Nephron progenitor cell (in vitro differentiated cells): ENCODE data around the gene HYKK.
"Not testable (repeated sequence)": the region's sequence is repeated elsewhere in the genome, so short reads cannot be mapped to it uniquely, and the experiment has no call there.

ENCODE experiments used
- DNase-seq: peaks from one replicate; pipeline ENCODE4 v3.0.0; 2021
- H3K27ac Mint-ChIP-seq: 2 replicates; pipeline ENCODE4 v1.8.0; 2021; ENCODE audit warnings: mild to moderate bottlenecking, moderate library complexity, mixed read lengths
- H3K27me3 Mint-ChIP-seq: 2 replicates; pipeline ENCODE4 v1.8.0; 2021; ENCODE audit warnings: mild to moderate bottlenecking, low read depth, mixed read lengths; ENCODE audit not compliant: poor library complexity
- H3K36me3 Mint-ChIP-seq: 2 replicates; pipeline ENCODE4 v1.8.0; 2021; ENCODE audit warnings: low read depth, mixed read lengths
- H3K4me1 Mint-ChIP-seq: 2 replicates; pipeline ENCODE4 v1.8.0; 2021; ENCODE audit warnings: mixed read lengths
- H3K4me3 Mint-ChIP-seq: 2 replicates; pipeline ENCODE4 v1.8.0; 2021; ENCODE audit warnings: mild to moderate bottlenecking, moderate library complexity, mixed read lengths
- H3K9me3 Mint-ChIP-seq: 2 replicates; pipeline ENCODE4 v1.8.0; 2021; ENCODE audit warnings: mild to moderate bottlenecking, moderate library complexity, mixed read lengths
- TF ChIP-seq, protein P1 (sequence below): fragments of 200-600 bp; sonication (generic); IDR thresholded peaks from 2 replicates; pipeline ENCODE4 v1.5.0; 2021; ENCODE audit warnings: antibody characterized with exemption

HYKK gene

DNA sequence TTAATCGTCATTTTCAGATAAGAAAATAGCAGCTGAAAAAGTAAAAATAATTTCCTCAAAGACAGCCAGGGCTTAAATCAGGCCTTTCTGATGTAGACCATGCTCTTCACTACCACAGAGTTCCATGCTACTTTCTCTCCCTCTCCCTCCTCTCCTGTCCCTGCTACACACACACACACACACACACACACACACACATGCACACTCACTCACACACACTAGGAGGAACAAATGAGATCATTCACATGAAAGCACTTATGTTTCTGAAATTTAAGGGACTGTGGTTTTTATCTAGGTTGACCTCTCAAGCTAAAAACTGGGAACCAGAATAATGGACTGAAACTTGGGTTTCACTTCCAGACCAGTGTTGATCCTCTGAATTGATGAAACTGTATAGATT, 28.8 kb downstream of the HYKK start:
- Mint-ChIP-seq H3K9me3 (no peaks in the 10 kb centered on the region), H3K36me3 (no peaks in the 10 kb centered on the region), H3K4me3 (no peak overlapping the region), H3K27me3 (peaks cover 9% of the 10 kb centered on the region), H3K27ac (no peak overlapping the region), H3K4me1 (peaks cover 9% of the 10 kb centered on the region)
- TF ChIP-seq, protein P1, sequence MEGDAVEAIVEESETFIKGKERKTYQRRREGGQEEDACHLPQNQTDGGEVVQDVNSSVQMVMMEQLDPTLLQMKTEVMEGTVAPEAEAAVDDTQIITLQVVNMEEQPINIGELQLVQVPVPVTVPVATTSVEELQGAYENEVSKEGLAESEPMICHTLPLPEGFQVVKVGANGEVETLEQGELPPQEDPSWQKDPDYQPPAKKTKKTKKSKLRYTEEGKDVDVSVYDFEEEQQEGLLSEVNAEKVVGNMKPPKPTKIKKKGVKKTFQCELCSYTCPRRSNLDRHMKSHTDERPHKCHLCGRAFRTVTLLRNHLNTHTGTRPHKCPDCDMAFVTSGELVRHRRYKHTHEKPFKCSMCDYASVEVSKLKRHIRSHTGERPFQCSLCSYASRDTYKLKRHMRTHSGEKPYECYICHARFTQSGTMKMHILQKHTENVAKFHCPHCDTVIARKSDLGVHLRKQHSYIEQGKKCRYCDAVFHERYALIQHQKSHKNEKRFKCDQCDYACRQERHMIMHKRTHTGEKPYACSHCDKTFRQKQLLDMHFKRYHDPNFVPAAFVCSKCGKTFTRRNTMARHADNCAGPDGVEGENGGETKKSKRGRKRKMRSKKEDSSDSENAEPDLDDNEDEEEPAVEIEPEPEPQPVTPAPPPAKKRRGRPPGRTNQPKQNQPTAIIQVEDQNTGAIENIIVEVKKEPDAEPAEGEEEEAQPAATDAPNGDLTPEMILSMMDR, result no peak
- DNase-seq, result no peak

DNA sequence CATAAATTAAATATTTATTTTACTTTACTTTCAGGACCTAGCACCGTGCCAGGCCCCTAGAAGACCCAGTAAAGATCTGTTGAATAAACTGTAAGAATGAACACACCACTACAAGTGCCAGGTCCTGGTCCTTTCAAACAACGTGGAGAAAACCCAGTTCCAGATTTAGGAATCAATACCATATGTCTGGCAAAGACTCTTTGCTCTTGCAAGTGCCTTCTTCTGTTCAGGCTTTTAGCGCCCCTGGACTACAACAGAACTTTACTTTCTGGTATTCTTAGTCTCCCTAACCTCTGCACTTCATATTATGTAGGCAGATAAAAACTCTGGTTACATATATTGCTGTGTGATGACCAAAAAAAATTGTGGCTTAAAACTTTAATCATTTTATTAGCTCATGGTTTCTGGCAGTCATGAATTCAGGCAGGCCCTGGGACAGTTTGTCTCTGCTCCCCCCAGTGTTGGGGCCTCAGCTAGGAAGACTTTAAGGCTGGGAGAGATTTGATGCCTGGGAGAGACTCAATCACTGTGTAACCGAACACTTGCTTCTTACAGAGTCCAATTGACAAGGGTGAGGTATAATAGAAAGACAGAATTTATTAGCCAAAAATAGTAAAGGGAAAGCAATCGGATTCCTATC, 30.0 kb downstream of the HYKK start:
- no peak overlapping the region for H3K27ac Mint-ChIP-seq
- H3K36me3 Mint-ChIP-seq, result peaks cover 4% of the 10 kb centered on the region
- peaks cover 22% of the 10 kb centered on the region for H3K4me1 Mint-ChIP-seq
- TF ChIP-seq, protein P1, result no peak
- DNase-seq, result no peak
- H3K27me3 Mint-ChIP-seq, result peaks cover 9% of the 10 kb centered on the region
- H3K9me3 Mint-ChIP-seq, result no peaks in the 10 kb centered on the region
- H3K4me3 Mint-ChIP-seq, result no peak overlapping the region

DNA sequence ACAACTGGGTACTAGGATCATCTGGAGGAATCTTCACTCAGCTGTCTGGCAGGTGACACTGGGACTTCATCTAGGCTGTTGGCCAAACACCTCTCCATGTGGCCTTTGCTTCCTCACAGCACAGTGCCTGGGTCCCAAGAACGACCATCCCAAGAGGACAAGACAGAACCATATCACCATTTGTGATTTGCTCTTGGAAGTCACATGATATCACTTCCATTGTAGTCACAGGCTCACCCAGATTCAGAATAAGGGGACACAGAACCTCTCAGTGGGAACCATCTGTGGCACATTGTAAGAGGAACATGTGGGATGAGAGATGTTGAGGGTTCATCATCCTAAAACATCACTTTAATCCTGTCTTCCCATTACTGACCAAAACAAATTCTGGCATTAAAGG, 31.0 kb downstream of the HYKK start:
- H3K36me3 Mint-ChIP-seq, result peaks cover 14% of the 10 kb centered on the region
- peaks cover 9% of the 10 kb centered on the region for H3K27me3 Mint-ChIP-seq
- no peak for DNase-seq
- no peak overlapping the region for H3K4me3 Mint-ChIP-seq
- peaks cover 26% of the 10 kb centered on the region for H3K4me1 Mint-ChIP-seq
- TF ChIP-seq, protein P1, result no peak
- H3K9me3 Mint-ChIP-seq, result no peaks in the 10 kb centered on the region
- H3K27ac Mint-ChIP-seq, result no peak overlapping the region

DNA sequence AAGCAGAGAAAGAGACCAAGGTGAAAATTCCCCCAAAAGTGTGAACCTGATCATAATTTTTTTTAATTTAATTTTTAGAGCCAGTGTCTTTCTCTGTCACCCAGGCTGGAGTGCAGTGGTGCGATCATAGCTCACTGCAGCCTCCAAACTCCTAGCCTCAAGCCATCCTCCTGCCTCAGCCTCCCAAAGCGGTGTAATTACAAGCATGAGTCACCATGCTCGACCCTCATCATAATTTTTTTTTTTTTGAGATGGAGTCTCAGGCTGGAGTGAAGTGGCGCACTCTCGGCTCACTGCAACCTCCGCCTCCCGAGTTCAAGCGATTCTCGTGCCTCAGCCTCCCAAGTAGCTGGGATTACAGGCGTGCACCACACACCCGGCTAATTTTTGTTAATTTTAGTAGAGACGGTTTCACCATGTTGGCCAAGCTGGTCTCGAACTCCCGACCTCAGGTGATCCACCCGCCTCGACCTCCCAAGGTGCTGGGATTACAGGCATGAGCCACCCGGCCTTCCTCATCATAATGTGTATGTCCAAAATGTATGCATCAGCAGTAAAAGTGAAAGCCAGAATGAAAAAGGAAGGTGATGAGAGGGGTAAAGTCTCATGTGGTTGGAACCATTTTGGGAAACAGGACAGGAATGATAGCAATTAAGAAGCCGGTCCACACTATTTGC, 32.2 kb downstream of the HYKK start:
- H3K36me3 Mint-ChIP-seq, result peaks cover 20% of the 10 kb centered on the region
- H3K4me3 Mint-ChIP-seq, result peak overlapping the region; percentile 100
- H3K27me3 Mint-ChIP-seq, H3K9me3 Mint-ChIP-seq, H3K27ac Mint-ChIP-seq, DNase-seq: not testable (repeated sequence)
- H3K4me1 Mint-ChIP-seq, result peaks cover 26% of the 10 kb centered on the region

DNA sequence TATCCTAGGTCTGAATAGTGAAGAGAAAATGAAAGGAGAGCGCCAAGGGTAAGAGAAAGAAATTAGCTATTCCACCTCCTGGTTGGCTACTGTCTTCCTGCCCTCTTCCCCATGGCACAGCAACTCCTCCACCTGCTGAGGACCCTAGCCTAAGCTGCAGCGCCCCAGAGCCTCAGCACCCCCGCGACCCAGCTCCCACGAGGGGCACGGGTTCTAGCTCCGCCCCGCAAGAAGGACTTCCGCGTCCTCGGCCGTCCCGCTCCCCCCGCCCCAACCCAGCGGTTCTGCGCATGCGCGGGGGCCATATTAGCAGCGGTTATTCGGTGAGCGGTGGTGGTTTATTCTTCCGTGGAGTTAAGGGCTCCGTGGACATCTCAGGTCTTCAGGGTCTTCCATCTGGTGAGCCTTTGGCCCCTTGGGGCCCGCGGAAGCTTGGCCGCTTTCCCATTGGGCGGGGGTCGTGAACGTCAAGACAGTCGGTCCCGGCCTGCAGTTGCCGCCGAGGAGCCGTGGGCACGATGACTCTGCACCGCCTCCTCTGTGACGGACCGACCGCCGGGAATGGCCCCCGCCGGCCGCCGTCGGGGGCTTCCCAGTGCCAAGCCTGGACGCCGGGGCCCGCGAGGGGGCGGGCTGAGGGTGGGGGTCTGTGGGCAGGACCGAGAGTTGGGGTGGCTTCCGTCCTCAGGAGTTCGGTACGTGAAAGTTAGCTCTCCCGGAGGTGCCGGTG, 32.9 kb downstream of the HYKK start, which contains the start of gene PSMA4:
TSS of gene PSMA4 (plus strand) at position 304 of the 730 bp plus-strand sequence. CDS start 1,484 bp downstream, outside the sequence.
- H3K9me3 Mint-ChIP-seq, result no peaks in the 10 kb centered on the region
- TF ChIP-seq, protein P1, result no peak
- peak; percentile 94 for DNase-seq
- peak within 1 kb of the TSS; percentile 99 for H3K27ac Mint-ChIP-seq
- H3K27me3 Mint-ChIP-seq, result peaks cover 6% of the 10 kb centered on the region
- H3K36me3 Mint-ChIP-seq, result peaks cover 26% of the 10 kb centered on the region
- H3K4me1 Mint-ChIP-seq, result peaks cover 26% of the 10 kb centered on the region
- peak within 1 kb of the TSS; percentile 100 for H3K4me3 Mint-ChIP-seq
